Measurements from ENCODE around the gene ZPBP2.
A peak's percentile ranks its signal among the peaks of the same experiment; 100 is the strongest.
"Not testable (repeated sequence)": the region's sequence is repeated elsewhere in the genome, so short reads cannot be mapped to it uniquely, and the experiment has no call there.

The ZPBP2 gene

GRCh38 chr17:39872751-39873150, 4.7 kb downstream of the ZPBP2 start:
- ChIA-PET POLR2A (ENCODE audit: low non-redundant PET) (interaction anchor here (0.7 kb wide), 1 partner anchor 103 kb away, joined by 3 read pairs; no protein-coding TSS in a partner anchor), CTCF (interaction anchor here (0.6 to 1.6 kb wide), 9 partner anchors 10 to 160 kb away, joined by 3 to 5 read pairs (median 4); partner anchors contain the start of gene PSMD3)
- TF ChIP-seq CTCF (conservative IDR thresholded peaks at IDR 0.05; ENCODE audit: low read depth) = peak; percentile 44
- H3K27ac ChIP-seq = no peak overlapping the region
- DNase-seq (ENCODE audit: low spot score) = peak; percentile 37

GRCh38 chr17:39886102-39886501, 18.1 kb downstream of the ZPBP2 start:
- DNase-seq (ENCODE audit: low spot score); H3K27ac ChIP-seq; POLR2A ChIA-PET (ENCODE audit: low non-redundant PET): not testable (repeated sequence)
- CTCF ChIA-PET = interaction anchor here (0.7 kb wide), 1 partner anchor 82 kb away, joined by 3 read pairs; no protein-coding TSS in a partner anchor

GRCh38 chr17:39887078-39887477, 19.1 kb downstream of the ZPBP2 start:
- CTCF ChIA-PET = no interaction called here

GRCh38 chr17:39889200-39889599, 21.2 kb downstream of the ZPBP2 start:
- no peak overlapping the region for H3K27ac ChIP-seq
- ChIA-PET CTCF (interaction anchor here (0.6 to 0.7 kb wide), 2 partner anchors 21 to 988 kb away, joined by 3 read pairs; no protein-coding TSS in a partner anchor), POLR2A (ENCODE audit: low non-redundant PET) (no interaction called here)
- DNase-seq (ENCODE audit: low spot score) = no peak
- TF ChIP-seq CTCF (conservative IDR thresholded peaks at IDR 0.05; ENCODE audit: low read depth) = no peak

More at GRCh38 chr17:39887078-39887477, 19.1 kb downstream of the ZPBP2 start:
- no peak for TF ChIP-seq CTCF (conservative IDR thresholded peaks at IDR 0.05; ENCODE audit: low read depth)
- POLR2A ChIA-PET (ENCODE audit: low non-redundant PET) = no interaction called here
- DNase-seq (ENCODE audit: low spot score) = no peak
- no peak overlapping the region for H3K27ac ChIP-seq

- CTCF ChIA-PET = interaction anchor here (0.6 kb wide), 1 partner anchor 254 kb away, joined by 3 read pairs; no protein-coding TSS in a partner anchor
- no peak overlapping the region for H3K27ac ChIP-seq
- no peak for DNase-seq (ENCODE audit: low spot score)
- TF ChIP-seq CTCF (conservative IDR thresholded peaks at IDR 0.05; ENCODE audit: low read depth) = no peak
- POLR2A ChIA-PET (ENCODE audit: low non-redundant PET) = no interaction called here
Measured at GRCh38 chr17:39894681-39895376, 26.8 kb downstream of the ZPBP2 start.

- H3K27ac ChIP-seq = no peak overlapping the region
- ChIA-PET CTCF (interaction anchor here (0.6 kb wide), 1 partner anchor 60 kb away, joined by 3 read pairs; no protein-coding TSS in a partner anchor), POLR2A (ENCODE audit: low non-redundant PET) (interaction anchor here (0.7 kb wide), 1 partner anchor 10 kb away, joined by 3 read pairs; no protein-coding TSS in a partner anchor)
- no peak for TF ChIP-seq CTCF (conservative IDR thresholded peaks at IDR 0.05; ENCODE audit: low read depth)
- no peak for DNase-seq (ENCODE audit: low spot score)
Measured at GRCh38 chr17:39898088-39898487, 30.1 kb downstream of the ZPBP2 start.

GRCh38 chr17:39899215-39899614, 31.2 kb downstream of the ZPBP2 start:
- no peak for TF ChIP-seq CTCF (conservative IDR thresholded peaks at IDR 0.05; ENCODE audit: low read depth)
- ChIA-PET CTCF (interaction anchor here (0.6 kb wide), 1 partner anchor 302 kb away, joined by 4 read pairs; no protein-coding TSS in a partner anchor), POLR2A (ENCODE audit: low non-redundant PET) (no interaction called here)
- DNase-seq (ENCODE audit: low spot score) = no peak
- H3K27ac ChIP-seq = no peak overlapping the region

GRCh38 chr17:39902027-39902426, 34.0 kb downstream of the ZPBP2 start:
- POLR2A ChIA-PET (ENCODE audit: low non-redundant PET); CTCF ChIA-PET; H3K27ac ChIP-seq; DNase-seq (ENCODE audit: low spot score): not testable (repeated sequence)
